Fibroblast of lung (primary cell): ENCODE data around the gene NPHP3. TPM values are rescaled to one million over a fixed set of nuclear protein-coding genes. Genes with fewer than 3 reads are reported as not detected.

Source experiments
- DNase-seq, 2 donors: peaks; one replicate each; pipeline versions ENCODE4 v3.0.0 to v3.0.0-alpha.2; 2010; ENCODE audit warnings: low read depth in 2 of 2
- H2AFZ ChIP-seq: 2 replicates; pipeline ENCODE4 v1.5.1; 2012; ENCODE audit warnings: low read length, control low read depth, inconsistent platforms
- H3K27ac ChIP-seq: 2 replicates; pipeline ENCODE4 v1.5.1; 2011; ENCODE audit warnings: low read length, control low read depth; ENCODE audit not compliant: insufficient read depth
- H3K27me3 ChIP-seq: 2 replicates; pipeline ENCODE4 v1.5.1; 2011; ENCODE audit warnings: mild to moderate bottlenecking, low read length; ENCODE audit not compliant: control insufficient read depth, insufficient read depth
- H3K36me3 ChIP-seq: 2 replicates; pipeline ENCODE4 v1.5.1; 2011; ENCODE audit warnings: low read length; ENCODE audit not compliant: control insufficient read depth, insufficient read depth
- H3K4me1 ChIP-seq: 2 replicates; pipeline ENCODE4 v1.5.1; 2011; ENCODE audit warnings: low read length; ENCODE audit not compliant: control insufficient read depth, insufficient read depth; ENCODE audit errors: extremely low read depth
- H3K4me2 ChIP-seq: 2 replicates; pipeline ENCODE4 v1.5.1; 2011; ENCODE audit warnings: low read length, control low read depth; ENCODE audit not compliant: insufficient read depth; ENCODE audit errors: extremely low read depth
- H3K4me3 ChIP-seq, 4 experiments: fragments of 200-600 bp in 1 of 4; sonication (generic) in 1 of 4; replicated peaks in 1 of 4; 2 replicates each; pipeline ENCODE4 v1.5.1; 2011 to 2016; ENCODE audit warnings: low read length in 4 of 4, low read depth in 3 of 4, mild to moderate bottlenecking in 3 of 4, control low read depth in 2 of 4, inconsistent platforms in 1 of 4, mixed read lengths in 1 of 4; ENCODE audit not compliant: insufficient read depth in 1 of 4; ENCODE audit errors: control extremely low read depth in 1 of 4
- H3K79me2 ChIP-seq: 2 replicates; pipeline ENCODE4 v1.5.1; 2012; ENCODE audit warnings: mild to moderate bottlenecking, low read length, inconsistent platforms; ENCODE audit not compliant: control insufficient read depth, insufficient read depth
- H3K9ac ChIP-seq: 2 replicates; pipeline ENCODE4 v1.5.1; 2011; ENCODE audit warnings: mild to moderate bottlenecking, low read length, control low read depth; ENCODE audit not compliant: insufficient read depth
- H3K9me3 ChIP-seq: 2 replicates; pipeline ENCODE4 v1.5.1; 2012; ENCODE audit warnings: low read depth, low read length; ENCODE audit not compliant: control insufficient read depth, insufficient read depth
- H4K20me1 ChIP-seq: 2 replicates; pipeline ENCODE4 v1.5.1; 2011; ENCODE audit warnings: low read length; ENCODE audit not compliant: control insufficient read depth, insufficient read depth; ENCODE audit errors: extremely low read depth
- EZH2 ChIP-seq: IDR thresholded peaks from 2 replicates; pipeline ENCODE4 v1.5.1; 2012; ENCODE audit warnings: low read length, control low read depth, mild to moderate bottlenecking; ENCODE audit errors: missing control alignments
- polyA plus RNA-seq, 2 donors: library from polyadenylated mRNA; depleted of rRNA in 1 of 2; stranded (reverse) in 1 of 2; unstranded in 1 of 2; fragments of >200 nt; gene quantifications; 2 replicates each; pipeline ENCODE4 v1.2.1, GENCODE V29; 2011 to 2012; ENCODE audit warnings: missing spikeins in 1 of 2
- total RNA-seq: library from RNA; depleted of rRNA; stranded (reverse); fragments of >200 nt; gene quantifications from 2 replicates; pipeline ENCODE4 v1.2.1, GENCODE V29; 2014
- TF ChIP-seq, protein P1 (sequence below), 2 donors: IDR thresholded peaks in 1 of 2; conservative IDR thresholded peaks in 1 of 2; 1 replicate in 1 of 2; 2 replicates in 1 of 2; pipeline ENCODE4 v1.5.1; 2011 to 2012; ENCODE audit warnings: low read length in 2 of 2, control low read depth in 1 of 2, inconsistent platforms in 1 of 2, low read depth in 1 of 2, mild to moderate bottlenecking in 1 of 2

NPHP3 gene
- total and polyA plus RNA-seq, 2 donors (not counting 1 experiment from before 2014, with no cell fraction given) = 24.4 to 38.5 TPM

DNA sequence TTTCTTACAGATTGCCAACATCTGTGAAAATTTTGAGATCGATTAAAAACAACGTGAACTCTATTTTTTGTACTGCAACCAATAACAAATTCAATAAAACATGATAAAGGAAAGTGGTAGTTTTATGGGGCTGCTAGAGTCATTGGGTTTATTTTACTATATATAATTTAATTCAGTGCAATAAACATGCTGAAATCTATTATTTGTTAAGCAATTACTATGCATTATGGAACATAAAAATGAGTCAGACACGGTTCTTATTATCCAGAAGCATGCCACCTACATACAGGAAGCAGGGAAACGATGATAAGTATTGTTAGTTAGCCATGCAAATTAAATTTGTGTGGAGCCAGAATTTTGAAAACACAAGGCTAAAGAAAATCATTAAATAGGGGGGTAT lies 27.2 kb downstream of the NPHP3 start:
- no peaks in the 10 kb centered on the region for H3K27me3 ChIP-seq
- no peak for DNase-seq
- TF ChIP-seq, protein P1, sequence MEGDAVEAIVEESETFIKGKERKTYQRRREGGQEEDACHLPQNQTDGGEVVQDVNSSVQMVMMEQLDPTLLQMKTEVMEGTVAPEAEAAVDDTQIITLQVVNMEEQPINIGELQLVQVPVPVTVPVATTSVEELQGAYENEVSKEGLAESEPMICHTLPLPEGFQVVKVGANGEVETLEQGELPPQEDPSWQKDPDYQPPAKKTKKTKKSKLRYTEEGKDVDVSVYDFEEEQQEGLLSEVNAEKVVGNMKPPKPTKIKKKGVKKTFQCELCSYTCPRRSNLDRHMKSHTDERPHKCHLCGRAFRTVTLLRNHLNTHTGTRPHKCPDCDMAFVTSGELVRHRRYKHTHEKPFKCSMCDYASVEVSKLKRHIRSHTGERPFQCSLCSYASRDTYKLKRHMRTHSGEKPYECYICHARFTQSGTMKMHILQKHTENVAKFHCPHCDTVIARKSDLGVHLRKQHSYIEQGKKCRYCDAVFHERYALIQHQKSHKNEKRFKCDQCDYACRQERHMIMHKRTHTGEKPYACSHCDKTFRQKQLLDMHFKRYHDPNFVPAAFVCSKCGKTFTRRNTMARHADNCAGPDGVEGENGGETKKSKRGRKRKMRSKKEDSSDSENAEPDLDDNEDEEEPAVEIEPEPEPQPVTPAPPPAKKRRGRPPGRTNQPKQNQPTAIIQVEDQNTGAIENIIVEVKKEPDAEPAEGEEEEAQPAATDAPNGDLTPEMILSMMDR (conservative IDR thresholded peaks at IDR 0.05 in 1 of 2, IDR thresholded peaks at IDR 0.05 in 1 of 2; ENCODE audit: low read depth in 1 of 2, low read length in 2 of 2) = no peak
- no peaks in the 10 kb centered on the region for H3K79me2 ChIP-seq
- H3K36me3 ChIP-seq = peaks cover 8% of the 10 kb centered on the region
- no peak overlapping the region for H3K4me2 ChIP-seq
- no peak overlapping the region for H3K9ac ChIP-seq
- no peaks in the 10 kb centered on the region for H3K4me1 ChIP-seq
- no peak overlapping the region for H2AFZ ChIP-seq
- no peak overlapping the region for H3K4me3 ChIP-seq
- H3K9me3 ChIP-seq = no peaks in the 10 kb centered on the region
- no peak overlapping the region for H3K27ac ChIP-seq
- no peaks in the 10 kb centered on the region for H4K20me1 ChIP-seq

DNA sequence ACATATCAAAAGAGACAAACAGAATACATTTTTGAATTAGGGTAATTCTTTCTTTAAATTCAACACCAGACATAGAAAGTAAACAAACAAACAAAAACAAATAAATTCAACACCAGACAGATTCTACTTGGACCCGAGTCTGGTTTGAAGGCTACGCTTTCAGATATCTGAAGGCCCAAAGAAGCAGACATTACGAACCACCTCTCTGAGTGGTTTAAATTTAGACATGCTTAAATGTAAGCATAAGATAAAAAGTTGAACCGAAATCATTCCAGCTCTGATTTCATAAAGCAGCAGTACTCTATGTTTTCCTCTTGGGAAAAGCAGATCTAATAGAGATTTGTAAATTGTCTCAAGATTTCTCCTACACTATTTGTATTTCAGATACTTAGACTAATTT lies 32.2 kb downstream of the NPHP3 start:
- Histone ChIP-seq H3K9me3 (no peaks in the 10 kb centered on the region), H3K4me2 (no peak overlapping the region), H4K20me1 (no peaks in the 10 kb centered on the region), H3K27ac (no peak overlapping the region), H3K9ac (no peak overlapping the region), H3K27me3 (no peaks in the 10 kb centered on the region), H3K36me3 (peaks cover 12% of the 10 kb centered on the region), H2AFZ (no peak overlapping the region), H3K4me3 (no peak overlapping the region), H3K79me2 (no peaks in the 10 kb centered on the region), H3K4me1 (no peaks in the 10 kb centered on the region)
- no peak for DNase-seq
- TF ChIP-seq EZH2 = no peak
- TF ChIP-seq, protein P1 (conservative IDR thresholded peaks at IDR 0.05 in 1 of 2, IDR thresholded peaks at IDR 0.05 in 1 of 2; ENCODE audit: low read depth in 1 of 2, low read length in 2 of 2) = no peak

DNA sequence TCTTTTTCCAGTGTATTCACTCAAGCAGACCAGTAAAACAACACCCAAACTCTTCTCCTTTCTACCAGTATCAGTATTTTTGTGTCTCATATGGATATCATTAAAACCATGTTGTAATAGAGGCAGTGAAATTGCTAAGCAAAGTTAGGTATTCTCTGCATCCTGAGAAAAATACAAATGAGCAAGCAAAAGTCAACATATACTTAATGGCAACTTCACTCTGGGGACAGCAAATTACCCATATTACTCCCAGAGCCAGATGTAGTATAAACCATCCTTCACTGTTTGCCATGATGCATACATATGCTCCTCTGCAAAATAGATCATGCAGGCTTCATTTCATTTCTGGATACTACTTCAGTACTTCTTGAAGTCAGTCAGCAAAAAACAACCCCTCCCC lies 40.0 kb downstream of the NPHP3 start:
- no peak overlapping the region for H3K27ac ChIP-seq
- H4K20me1 ChIP-seq = no peaks in the 10 kb centered on the region
- H3K79me2 ChIP-seq = no peaks in the 10 kb centered on the region
- H3K36me3 ChIP-seq = peaks cover 3% of the 10 kb centered on the region
- no peaks in the 10 kb centered on the region for H3K27me3 ChIP-seq
- H3K9ac ChIP-seq = no peak overlapping the region
- no peak overlapping the region for H3K4me2 ChIP-seq
- no peak for DNase-seq
- TF ChIP-seq, protein P1 (conservative IDR thresholded peaks at IDR 0.05 in 1 of 2, IDR thresholded peaks at IDR 0.05 in 1 of 2; ENCODE audit: low read depth in 1 of 2, low read length in 2 of 2) = no peak
- TF ChIP-seq EZH2 = no peak
- no peak overlapping the region for H2AFZ ChIP-seq
- no peaks in the 10 kb centered on the region for H3K9me3 ChIP-seq
- H3K4me3 ChIP-seq = no peak overlapping the region
- no peaks in the 10 kb centered on the region for H3K4me1 ChIP-seq
